H1 (cell line): Measurements from ENCODE around the gene TTC33. TPM values are rescaled to one million over a fixed set of nuclear protein-coding genes. Genes with fewer than 3 reads are reported as not detected.

ENCODE experiments used
- CTCF ChIA-PET: fragments of 300-600 bp; sonication (Branson Sonifier 250); formaldehyde crosslinking; loops from one replicate; lab custom pipeline; 2021; ENCODE audit not compliant: partially characterized antibody; lab: Charles Lee
- POLR2A ChIA-PET: fragments of 300-600 bp; sonication (Branson Sonifier 250); formaldehyde crosslinking; loops from one replicate; lab custom pipeline; 2021; ENCODE audit warnings: inconsistent platforms; ENCODE audit not compliant: partially characterized antibody; lab: Charles Lee
- DNase-seq, 2 experiments: peaks; one replicate each; pipeline versions ENCODE4 v3.0.0 to v3.0.0-alpha.2; 2010 to 2022; ENCODE audit warnings: low spot score in 2 of 2, low read depth in 1 of 2, mixed read lengths in 1 of 2
- FAIRE-seq: peaks from 2 replicates; lab custom pipeline; 2011; peaks lifted over from hg19 to GRCh38; lab: Jason Lieb, UNC
- H2AFZ ChIP-seq: 2 replicates; pipeline ENCODE4 v1.8.1; 2012; ENCODE audit warnings: low read length, inconsistent platforms
- H2AK5ac ChIP-seq: 2 replicates; pipeline ENCODE4 v1.6.1; 2013; ENCODE audit warnings: low read depth, low read length
- H2BK120ac ChIP-seq: replicated peaks from 2 replicates; pipeline ENCODE3; 2013; ENCODE audit warnings: low read depth, low read length, inconsistent platforms
- H2BK12ac ChIP-seq: 2 replicates; pipeline ENCODE4 v1.6.1; 2013; ENCODE audit warnings: low read depth, low read length
- H2BK15ac ChIP-seq: 2 replicates; pipeline ENCODE4 v1.6.1; 2013; ENCODE audit warnings: low read length
- H2BK20ac ChIP-seq: 2 replicates; pipeline ENCODE4 v1.6.1; 2013; ENCODE audit warnings: low read length
- H2BK5ac ChIP-seq: 2 replicates; pipeline ENCODE4 v1.6.1; 2013; ENCODE audit warnings: low read depth, low read length
- H3K14ac ChIP-seq: 2 replicates; pipeline ENCODE4 v1.6.1; 2013; ENCODE audit warnings: inconsistent platforms; ENCODE audit not compliant: insufficient read length
- H3K18ac ChIP-seq: 2 replicates; pipeline ENCODE4 v1.6.1; 2013; ENCODE audit warnings: low read length; ENCODE audit errors: extremely low read depth
- H3K23ac ChIP-seq: 2 replicates; pipeline ENCODE4 v1.6.1; 2013; ENCODE audit warnings: inconsistent platforms; ENCODE audit not compliant: insufficient read length
- H3K23me2 ChIP-seq: 2 replicates; pipeline ENCODE4 v1.6.1; 2013; ENCODE audit warnings: low read depth, low read length
- H3K27ac ChIP-seq: 2 replicates; pipeline ENCODE4 v1.6.1; 2011; ENCODE audit warnings: low read depth, low read length, inconsistent platforms
- H3K27me3 ChIP-seq, 4 experiments: replicated peaks in 1 of 4; 1 replicate in 1 of 4; 2 replicates in 3 of 4; pipeline versions ENCODE4 v1.6.1 to v1.8.1; 2011 to 2013; ENCODE audit warnings: low read length in 3 of 4, mild to moderate bottlenecking in 3 of 4, inconsistent platforms in 2 of 4, mixed read lengths in 2 of 4, moderate library complexity in 1 of 4; ENCODE audit not compliant: control insufficient read depth in 3 of 4, insufficient read depth in 3 of 4; ENCODE audit errors: extremely low read depth in 1 of 4
- H3K36me3 ChIP-seq, 4 experiments: 2 replicates each; pipeline versions ENCODE4 v1.6.1 to v1.8.1; 2011 to 2013; ENCODE audit warnings: mild to moderate bottlenecking in 4 of 4, low read length in 3 of 4, moderate library complexity in 2 of 4, control low read depth in 1 of 4, inconsistent platforms in 1 of 4; ENCODE audit not compliant: insufficient read depth in 4 of 4, control insufficient read depth in 2 of 4
- H3K4ac ChIP-seq: replicated peaks from 2 replicates; pipeline ENCODE3; 2013; ENCODE audit warnings: low read length, low read depth, mixed read lengths, inconsistent platforms; ENCODE audit not compliant: insufficient read length
- H3K4me1 ChIP-seq, 4 experiments: replicated peaks in 1 of 4; 1 replicate in 1 of 4; 2 replicates in 3 of 4; pipeline versions ENCODE4 v1.6.1 to v1.8.1; 2011 to 2013; ENCODE audit warnings: low read length in 3 of 4, inconsistent platforms in 2 of 4, mixed read lengths in 1 of 4; ENCODE audit not compliant: insufficient read depth in 4 of 4, control insufficient read depth in 3 of 4
- H3K4me2 ChIP-seq, 2 experiments: 2 replicates each; pipeline versions ENCODE4 v1.6.1 to v1.8.1; 2011 to 2013; ENCODE audit warnings: low read depth in 2 of 2, low read length in 2 of 2, control low read depth in 1 of 2, inconsistent platforms in 1 of 2, mild to moderate bottlenecking in 1 of 2; ENCODE audit not compliant: insufficient read depth in 1 of 2
- H3K4me3 ChIP-seq, 4 experiments: fragments of 200-600, 300-600 bp in 1 of 4; sonication (generic), shearing (Covaris generic), sonication (Bioruptor Twin) in 1 of 4; 2 replicates each; pipeline versions ENCODE4 v1.5.1 to v1.8.1; 2011 to 2016; ENCODE audit warnings: low read length in 4 of 4, low read depth in 3 of 4, control low read depth in 2 of 4, inconsistent platforms in 2 of 4, mild to moderate bottlenecking in 2 of 4, mixed read lengths in 1 of 4, moderate library complexity in 1 of 4; ENCODE audit not compliant: insufficient read depth in 2 of 4; ENCODE audit errors: extremely low read depth in 1 of 4
- H3K56ac ChIP-seq: replicated peaks from 2 replicates; pipeline ENCODE3; 2013; ENCODE audit warnings: low read depth, mild to moderate bottlenecking, mixed read lengths, low read length, inconsistent platforms; ENCODE audit not compliant: insufficient read length
- H3K79me1 ChIP-seq: 2 replicates; pipeline ENCODE4 v1.6.1; 2013; ENCODE audit warnings: low read depth, low read length, control low read depth
- H3K79me2 ChIP-seq, 2 experiments: 2 replicates each; pipeline versions ENCODE4 v1.6.1 to v1.8.1; 2012 to 2013; ENCODE audit warnings: low read length in 2 of 2, mild to moderate bottlenecking in 2 of 2, inconsistent platforms in 1 of 2; ENCODE audit not compliant: insufficient read depth in 2 of 2, control insufficient read depth in 1 of 2
- H3K9ac ChIP-seq, 4 experiments: replicated peaks in 1 of 4; 1 replicate in 1 of 4; 2 replicates in 3 of 4; pipeline versions ENCODE4 v1.6.1 to v1.8.1; 2011 to 2013; ENCODE audit warnings: low read depth in 3 of 4, low read length in 3 of 4, control low read depth in 2 of 4, mild to moderate bottlenecking in 2 of 4, moderate library complexity in 2 of 4, inconsistent platforms in 1 of 4; ENCODE audit errors: extremely low read depth in 1 of 4
- H3K9me3 ChIP-seq, 2 experiments: 2 replicates each; pipeline versions ENCODE4 v1.6.1 to v1.8.1; 2012 to 2013; ENCODE audit warnings: mild to moderate bottlenecking in 2 of 2, moderate library complexity in 2 of 2, control low read depth in 1 of 2, inconsistent platforms in 1 of 2, low read depth in 1 of 2, low read length in 1 of 2, mixed read lengths in 1 of 2; ENCODE audit not compliant: insufficient read depth in 2 of 2
- H4K20me1 ChIP-seq, 2 experiments: replicated peaks in 1 of 2; 2 replicates each; pipeline versions ENCODE3 to v1.8.1; 2011 to 2013; ENCODE audit warnings: inconsistent platforms in 2 of 2, low read length in 2 of 2, mild to moderate bottlenecking in 1 of 2; ENCODE audit not compliant: insufficient read depth in 2 of 2, control insufficient read depth in 1 of 2
- H4K5ac ChIP-seq: 2 replicates; pipeline ENCODE4 v1.6.1; 2013; ENCODE audit warnings: low read length, low read depth, mixed read lengths, inconsistent platforms; ENCODE audit not compliant: insufficient read length
- H4K8ac ChIP-seq: 2 replicates; pipeline ENCODE4 v1.8.0; 2013; ENCODE audit warnings: mild to moderate bottlenecking, moderate library complexity, low read length, inconsistent platforms; ENCODE audit not compliant: insufficient read depth; ENCODE audit errors: extremely low read depth
- H4K91ac ChIP-seq: replicated peaks from 2 replicates; pipeline ENCODE3; 2013; ENCODE audit warnings: low read length, mixed read lengths, inconsistent platforms; ENCODE audit not compliant: insufficient read length
- CEBPB ChIP-seq: IDR thresholded peaks from 2 replicates; pipeline ENCODE4 v1.6.1; 2012; ENCODE audit warnings: low read depth, low read length
- GTF2F1 ChIP-seq: IDR thresholded peaks from 2 replicates; pipeline ENCODE4 v1.6.1; 2012; ENCODE audit warnings: low read depth, low read length, improper control_type of control experiment, borderline replicate concordance
- KDM4A ChIP-seq: IDR thresholded peaks from one replicate; pipeline ENCODE4 v1.7.1; 2012; ENCODE audit warnings: low read depth, mild to moderate bottlenecking, moderate library complexity, low read length, inconsistent platforms; ENCODE audit not compliant: severe bottlenecking
- PHF8 ChIP-seq: fragments of 200-600 bp; sonication (generic); conservative IDR thresholded peaks from 2 replicates; pipeline ENCODE4 v1.7.1; 2012; ENCODE audit warnings: low read depth, mild to moderate bottlenecking, inconsistent platforms, low read length, moderate library complexity
- RBBP5 ChIP-seq: IDR thresholded peaks from 2 replicates; pipeline ENCODE4 v1.7.1; 2012; ENCODE audit warnings: low read depth, mild to moderate bottlenecking, inconsistent platforms, low read length, moderate library complexity, borderline replicate concordance
- RXRA ChIP-seq: IDR thresholded peaks from 2 replicates; pipeline ENCODE4 v1.6.1; 2011; ENCODE audit warnings: low read depth, mild to moderate bottlenecking, low read length, moderate library complexity; ENCODE audit not compliant: insufficient read depth
- WGBS, 2 experiments: shearing (Covaris generic) in 1 of 2; methylation state at CpG; one replicate each; pipeline versions ENCODE4 v1.1.6 to v1.1.7; 2013 to 2015; ENCODE audit warnings: low lambda C conversion rate in 2 of 2, mixed read lengths in 2 of 2, inconsistent platforms in 1 of 2, low coverage in 1 of 2, missing lambda C conversion rate in 1 of 2; ENCODE audit not compliant: insufficient replicate concordance in 2 of 2, insufficient coverage in 1 of 2, insufficient read length in 1 of 2; ENCODE audit errors: extremely low coverage in 1 of 2, missing lambda C conversion rate in 1 of 2; 5-methylcytosine and 5-hydroxymethylcytosine counted together
- polyA plus RNA-seq, 7 experiments: library from polyadenylated mRNA; depleted of rRNA in 3 of 7; stranded (reverse) in 5 of 7; unstranded in 2 of 7; fragments of >200 nt in 5 of 7; fragments of 200-250 nt in 2 of 7; gene quantifications; 1 replicate in 5 of 7; 2 replicates in 1 of 7; 4 replicates in 1 of 7; pipeline versions ENCODE4 v1.2.1 to v1.2.3, GENCODE V29; 2011 to 2013; ENCODE audit warnings: missing spikeins in 2 of 7, mixed read lengths in 2 of 7
- total RNA-seq: library from RNA; stranded (reverse); fragmentation: NEBNext Ultra II Directional; extraction: Animal tissue kit (Norgen Biotek cat#: 25700); gene quantifications from 2 replicates; pipeline ENCODE4 v1.2.1, GENCODE V29; 2021

Gene TTC33
- total and polyA plus RNA-seq, 2 of the 8 experiments (the other 6 are each of a cell fraction or from before 2014, with no cell fraction given): 1.2 to 12.6 TPM

GRCh38 chr5:40577718-40578117, 178.0 kb downstream of the TTC33 start:
- TF ChIP-seq RBBP5 (no peak), CEBPB (no peak), PHF8 (no peak), KDM4A (no peak), GTF2F1 (no peak), RXRA (no peak)
- Histone ChIP-seq H3K14ac (no peak overlapping the region), H2BK20ac (no peak overlapping the region), H3K79me1 (no peaks in the 10 kb centered on the region), H3K4me3 (no peak overlapping the region), H3K23ac (no peak overlapping the region), H4K91ac (no peak overlapping the region), H2AFZ (no peak overlapping the region), H2BK5ac (no peak overlapping the region), H4K5ac (no peak overlapping the region), H3K23me2 (no peaks in the 10 kb centered on the region), H3K27me3 (peaks cover 0 to 1% (median 0%) of the 10 kb centered on the region in 4 experiments; a peak in 1 of 7 replicates), H3K27ac (no peak overlapping the region), H3K4me2 (no peak overlapping the region), H3K9me3 (no peaks in the 10 kb centered on the region), H3K9ac (no peak overlapping the region), H4K20me1 (no peaks in the 10 kb centered on the region), H2BK12ac (no peak overlapping the region), H3K79me2 (no peaks in the 10 kb centered on the region), H3K18ac (no peak overlapping the region), H2BK15ac (no peak overlapping the region), H3K4ac (no peak overlapping the region), H2BK120ac (no peak overlapping the region), H3K56ac (no peak overlapping the region), H3K4me1 (no peaks in the 10 kb centered on the region), H2AK5ac (no peak overlapping the region), H3K36me3 (no peaks in the 10 kb centered on the region), H4K8ac (no peak overlapping the region)
- FAIRE-seq (no peak), DNase-seq (no peak)
- 88% methylated on average over 3 of the region's 3 CpGs; no CpG with 5 or more reads in 1 of the 2 experiments for WGBS, 2 experiments
- POLR2A ChIA-PET: no interaction called here
- CTCF ChIA-PET: no interaction called here
